Left hindlimb (tissue), 1 donor: ENCODE measurements around the gene SHROOM1.
"Not testable (repeated sequence)": the region's sequence is repeated elsewhere in the genome, so short reads cannot be mapped to it uniquely, and the experiment has no call there.

Experiments used
- DNase-seq: peaks from one replicate; pipeline ENCODE4 v3.0.0-alpha.2; 2018

SHROOM1 gene

GRCh38 chr5:132830436-132831094, at the start of gene SHROOM1:
Gene SHROOM1, minus strand, starts transcription at chr5:132830647. Its CDS starts 4,507 bp downstream, at chr5:132826140.
- no peak for DNase-seq

DNA sequence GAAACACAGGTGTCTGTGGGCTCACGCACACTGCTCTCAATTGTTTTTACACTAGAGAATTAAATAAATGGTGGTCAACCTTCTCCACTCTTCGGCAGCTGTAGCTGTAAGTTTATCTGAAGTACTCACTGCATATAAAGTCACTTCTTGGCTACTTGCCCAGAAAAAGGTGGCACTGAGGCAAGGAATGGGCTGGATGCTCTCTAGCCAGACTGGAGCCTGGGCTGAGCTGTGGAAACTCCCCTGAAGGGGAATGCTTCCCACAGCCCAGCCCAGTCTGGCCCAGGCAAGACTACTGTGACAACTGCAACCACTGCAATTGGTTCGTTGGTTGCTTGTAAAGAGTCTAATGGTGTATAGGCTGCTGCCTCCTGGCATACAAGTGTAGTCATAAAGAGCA, 47.5 kb upstream of the SHROOM1 start:
- DNase-seq: no peak

- DNase-seq: no peak
These were observed 47.0 kb upstream of the SHROOM1 start for GRCh38 chr5:132877466-132877865.

GRCh38 chr5:132876020-132876759, 45.7 kb upstream of the SHROOM1 start:
- DNase-seq: no peak

- no peak for DNase-seq
These were observed 43.5 kb upstream of the SHROOM1 start for GRCh38 chr5:132873930-132874271.

GRCh38 chr5:132873119-132873929, 42.9 kb upstream of the SHROOM1 start, which contains the start of gene LEAP2:
Gene LEAP2, plus strand, starts transcription at chr5:132873668. Its CDS starts 27 bp downstream, at chr5:132873695.
- DNase-seq: no peak

GRCh38 chr5:132872788-132873118, 42.3 kb upstream of the SHROOM1 start:
- DNase-seq: no peak

GRCh38 chr5:132871459-132872284, 41.2 kb upstream of the SHROOM1 start:
- no peak for DNase-seq

DNA sequence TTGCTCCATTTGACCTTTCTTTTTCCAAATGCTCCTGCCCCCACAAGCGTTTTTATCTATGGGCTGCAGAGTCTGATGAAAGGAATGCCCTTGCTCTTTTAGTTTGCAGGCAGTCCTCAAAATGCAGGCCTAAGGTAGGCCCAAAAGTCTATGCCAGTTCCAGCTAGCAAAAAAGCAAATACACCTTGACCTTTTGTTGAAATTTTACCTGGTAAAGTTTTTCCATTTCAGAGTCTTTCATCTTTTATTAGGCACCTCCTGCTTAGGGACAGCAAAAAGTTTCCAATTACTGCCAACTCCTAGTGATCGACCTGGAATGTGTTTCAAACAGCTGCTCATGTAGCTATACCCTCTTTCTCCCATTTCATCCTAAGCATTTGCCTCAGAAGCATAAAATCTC, 40.4 kb upstream of the SHROOM1 start:
- no peak for DNase-seq

GRCh38 chr5:132868754-132869153, 38.3 kb upstream of the SHROOM1 start:
- DNase-seq: no peak

- no peak for DNase-seq
These were observed 36.6 kb upstream of the SHROOM1 start for GRCh38 chr5:132867046-132867451.

- peak; percentile 98 for DNase-seq
These were observed 36.0 kb upstream of the SHROOM1 start, which contains the start of the genes GDF9 and UQCRQ for GRCh38 chr5:132866342-132867045. Gene GDF9, minus strand, starts transcription at chr5:132866469. Its CDS starts 1,936 bp downstream, at chr5:132864533. Gene UQCRQ, plus strand, starts transcription at chr5:132866642. Its CDS starts 240 bp downstream, at chr5:132866882.

- DNase-seq: no peak
These were observed 35.4 kb upstream of the SHROOM1 start for GRCh38 chr5:132865668-132866341.

- no peak for DNase-seq
These were observed 30.3 kb upstream of the SHROOM1 start for GRCh38 chr5:132860742-132861141.

DNA sequence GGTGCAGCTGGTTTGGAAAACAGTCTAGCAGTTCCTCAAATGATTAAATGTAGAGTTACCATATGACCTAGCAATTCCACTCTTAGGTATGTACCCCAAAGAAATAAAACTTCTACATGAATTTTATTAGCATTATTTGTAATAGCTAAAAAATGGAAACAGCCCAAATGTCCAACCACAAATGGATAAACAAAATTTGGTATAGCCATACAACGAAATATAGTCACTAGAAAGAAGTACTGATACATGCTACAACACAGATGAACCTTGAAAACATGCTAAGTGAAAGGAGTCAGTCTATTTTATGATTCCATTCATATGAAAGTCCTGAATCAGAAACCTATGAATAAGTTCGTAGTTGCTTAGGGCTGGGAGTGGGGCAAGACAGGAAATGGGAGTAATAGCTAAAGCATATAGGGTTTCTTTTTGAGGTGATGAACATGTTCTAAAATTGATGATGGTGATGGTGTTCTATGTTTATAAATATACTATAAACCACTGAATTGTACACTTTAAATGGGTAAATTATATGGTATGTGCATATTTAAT, 29.5 kb upstream of the SHROOM1 start:
- DNase-seq: no peak

DNA sequence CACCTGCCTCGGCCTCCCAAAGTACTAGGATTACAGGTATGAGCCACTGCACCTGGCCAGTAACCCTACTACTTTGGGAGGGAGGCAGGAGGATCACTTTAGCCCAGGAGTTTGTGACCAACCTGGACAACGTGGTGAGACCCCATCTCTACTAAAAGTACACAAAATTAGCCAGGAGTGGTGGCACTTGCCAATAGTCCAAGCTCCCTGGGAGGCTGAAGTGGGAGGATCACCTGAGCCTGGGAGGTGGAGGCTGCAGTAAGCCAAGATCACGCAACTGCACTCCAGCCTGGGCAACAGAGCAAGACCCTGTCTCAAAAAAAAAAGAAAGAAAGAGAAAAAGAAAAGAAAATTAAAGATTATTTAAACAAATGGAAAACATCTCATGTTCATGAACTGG, 25.6 kb upstream of the SHROOM1 start:
- no peak for DNase-seq

GRCh38 chr5:132854992-132855391, 24.5 kb upstream of the SHROOM1 start:
- not testable (repeated sequence) for DNase-seq

DNA sequence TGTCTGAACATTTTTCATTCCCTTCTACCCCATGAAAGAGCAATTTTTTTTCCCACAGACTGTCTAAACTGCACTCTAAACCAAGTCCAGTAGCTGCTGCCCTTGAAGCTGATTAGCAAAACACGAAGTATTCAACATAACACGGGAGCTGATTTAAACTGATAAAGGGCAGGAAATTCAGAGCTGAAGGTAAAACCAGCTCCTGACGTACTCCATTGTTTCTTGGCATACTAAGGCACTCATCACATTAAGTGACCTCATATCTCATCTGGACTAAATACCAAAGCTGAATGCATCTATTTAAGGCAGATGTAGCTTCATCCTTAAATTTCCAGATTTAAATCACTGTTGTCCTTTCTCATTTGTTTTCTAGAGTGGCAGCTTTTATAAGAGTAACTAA, 23.9 kb upstream of the SHROOM1 start:
- DNase-seq: no peak

DNA sequence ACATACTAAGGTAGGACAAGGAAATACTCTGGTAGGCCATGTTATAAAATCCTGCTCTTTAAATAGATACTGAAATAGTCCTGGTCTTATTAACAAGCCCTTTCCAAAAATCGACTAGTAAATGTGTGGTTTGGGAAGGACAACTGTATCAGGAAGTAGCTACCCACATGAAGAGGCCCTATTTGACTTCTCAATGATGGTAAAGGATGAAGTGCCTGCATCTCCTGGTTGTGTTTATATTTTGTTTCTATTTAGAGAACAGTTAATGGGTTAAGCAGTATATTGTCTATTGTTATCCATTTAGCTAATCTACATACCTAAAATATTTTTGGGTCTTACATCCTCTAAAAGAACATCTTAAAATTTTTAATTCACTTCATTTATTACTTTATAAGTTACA, 23.3 kb upstream of the SHROOM1 start:
- no peak for DNase-seq

DNA sequence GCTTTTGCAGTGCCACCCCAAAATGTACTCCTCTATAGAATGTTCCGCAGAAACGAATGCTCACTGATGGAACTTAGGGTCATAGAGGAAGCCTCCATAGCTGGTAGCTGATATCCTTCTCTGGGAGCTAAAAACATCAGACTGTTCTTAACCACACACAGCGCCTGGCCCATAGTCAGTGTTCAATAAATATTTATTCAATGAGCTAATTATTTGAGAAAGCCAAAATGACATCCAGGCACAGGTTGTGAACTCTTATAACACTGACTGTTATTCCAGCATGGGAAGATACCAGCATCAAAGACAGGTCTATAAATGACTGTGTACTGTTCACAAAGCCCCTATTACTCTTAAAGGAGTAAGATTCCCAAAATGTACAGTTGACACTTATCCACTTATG, 22.9 kb upstream of the SHROOM1 start:
- no peak for DNase-seq

- DNase-seq: no peak
These were observed 19.6 kb upstream of the SHROOM1 start for GRCh38 chr5:132850066-132850465.
